Jurkat, Clone E6-1 (cell line): Measurements from ENCODE around the gene PTPRN2.

Source experiments
- DNase-seq: peaks from one replicate; pipeline ENCODE4 v3.0.0-alpha.2; 2011; ENCODE audit warnings: low read depth, low spot score
- H3K4me3 ChIP-seq: 2 replicates; pipeline ENCODE4 v1.5.1; 2011; ENCODE audit warnings: mild to moderate bottlenecking, low read length, control low read depth, moderate library complexity

PTPRN2 gene

GRCh38 chr7:157537056-157537455 is 1050.6 kb downstream of the PTPRN2 start:
- DNase-seq = no peak
- no peak overlapping the region for H3K4me3 ChIP-seq

GRCh38 chr7:157532068-157532467 is 1055.6 kb downstream of the PTPRN2 start:
- no peak for DNase-seq
- no peak overlapping the region for H3K4me3 ChIP-seq

- no peak for DNase-seq
Measured at GRCh38 chr7:157529768-157530560, 1057.7 kb downstream of the PTPRN2 start.

GRCh38 chr7:157528785-157529341 is 1058.8 kb downstream of the PTPRN2 start:
- H3K4me3 ChIP-seq = no peak overlapping the region
- DNase-seq = no peak

More at GRCh38 chr7:157529768-157530560, 1057.7 kb downstream of the PTPRN2 start:
- no peak overlapping the region for H3K4me3 ChIP-seq

GRCh38 chr7:157527686-157528085 is 1059.9 kb downstream of the PTPRN2 start:
- H3K4me3 ChIP-seq = no peak overlapping the region
- no peak for DNase-seq

- H3K4me3 ChIP-seq = no peak overlapping the region
- no peak for DNase-seq
Measured at GRCh38 chr7:157526913-157527634, 1060.5 kb downstream of the PTPRN2 start.

GRCh38 chr7:157526005-157526912 is 1061.4 kb downstream of the PTPRN2 start:
- no peak overlapping the region for H3K4me3 ChIP-seq
- DNase-seq = no peak

GRCh38 chr7:157525491-157525915 is 1062.1 kb downstream of the PTPRN2 start:
- no peak overlapping the region for H3K4me3 ChIP-seq
- DNase-seq = peak; percentile 11

- no peak overlapping the region for H3K4me3 ChIP-seq
- DNase-seq = no peak
Measured at GRCh38 chr7:157524731-157525130, 1062.9 kb downstream of the PTPRN2 start.

- H3K4me3 ChIP-seq = no peak overlapping the region
- no peak for DNase-seq
Measured at GRCh38 chr7:157523766-157524421, 1063.7 kb downstream of the PTPRN2 start.

- DNase-seq = no peak
- H3K4me3 ChIP-seq = no peak overlapping the region
Measured at GRCh38 chr7:157523371-157523765, 1064.3 kb downstream of the PTPRN2 start.

GRCh38 chr7:157522954-157523353 is 1064.7 kb downstream of the PTPRN2 start:
- H3K4me3 ChIP-seq = no peak overlapping the region
- DNase-seq = no peak

GRCh38 chr7:157522189-157522588 is 1065.4 kb downstream of the PTPRN2 start:
- no peak for DNase-seq
- no peak overlapping the region for H3K4me3 ChIP-seq

- H3K4me3 ChIP-seq = no peak overlapping the region
- DNase-seq = no peak
Measured at GRCh38 chr7:157521752-157522151, 1065.9 kb downstream of the PTPRN2 start.

- H3K4me3 ChIP-seq = no peak overlapping the region
- no peak for DNase-seq
Measured at GRCh38 chr7:157521061-157521731, 1066.4 kb downstream of the PTPRN2 start.

- DNase-seq = no peak
- H3K4me3 ChIP-seq = no peak overlapping the region
Measured at GRCh38 chr7:157520249-157520648, 1067.4 kb downstream of the PTPRN2 start.

- no peak overlapping the region for H3K4me3 ChIP-seq
- DNase-seq = no peak
Measured at GRCh38 chr7:157519798-157520244, 1067.8 kb downstream of the PTPRN2 start.

- DNase-seq = no peak
- H3K4me3 ChIP-seq = no peak overlapping the region
Measured at GRCh38 chr7:157519246-157519645, 1068.4 kb downstream of the PTPRN2 start.
